ENCODE results near the gene PHTF2. TPM values are rescaled to one million over a fixed set of nuclear protein-coding genes. Genes with fewer than 3 reads are reported as not detected.
A peak's percentile ranks its signal among the peaks of the same experiment; 100 is the strongest.

The PHTF2 gene
- 17.3 and 32.5 TPM in 2 replicates for total RNA-seq (2014; rRNA removed; shearing (Covaris generic))

DNA sequence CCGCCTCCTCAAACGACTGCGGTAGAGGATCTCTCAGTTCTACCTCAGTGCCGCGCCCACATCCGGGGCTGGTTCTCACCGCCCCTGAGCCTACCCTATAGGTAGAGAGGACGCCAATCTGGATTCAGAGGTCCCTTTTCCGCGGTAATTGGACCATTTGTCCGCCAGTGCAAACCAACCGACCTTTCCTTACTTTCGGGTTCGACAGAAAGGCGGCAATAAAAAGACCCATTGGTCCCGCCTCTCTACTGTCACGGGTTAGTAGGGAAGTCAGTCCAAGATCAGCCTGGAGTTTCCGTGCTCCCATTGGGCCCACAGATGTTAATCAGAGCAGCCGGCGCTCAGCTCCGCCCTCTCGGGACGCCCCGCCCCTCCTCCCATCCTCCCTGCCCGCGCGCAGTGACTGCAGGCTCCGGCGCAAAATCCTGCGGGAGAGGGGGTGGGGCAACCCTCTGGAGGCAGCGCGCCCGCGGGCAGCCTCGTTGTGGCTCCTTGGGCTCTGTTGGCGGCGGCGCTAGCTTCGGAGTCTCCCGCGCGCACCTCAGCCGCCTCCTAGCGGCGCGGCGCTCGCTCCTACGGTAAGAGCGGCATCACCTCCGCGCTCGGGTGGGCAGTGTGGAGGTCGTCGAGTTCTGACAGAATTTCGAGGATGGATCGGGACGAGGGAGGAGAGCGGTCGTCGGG, at the start of gene PHTF2, which contains the start of gene TMEM60:
Gene PHTF2, plus strand, starts transcription at position 380 of the 684 bp plus-strand sequence.
Gene TMEM60, minus strand, starts transcription at position 41 of the 684 bp plus-strand sequence. CDS start 4,061 bp downstream, outside the sequence.
- DNase-seq = peak; percentile 94
- H3K27me3 ChIP-seq (ENCODE audit: control insufficient read depth, insufficient read depth, low read length) = no peaks in the 10 kb centered on the region
- no peaks in the 10 kb centered on the region for H3K36me3 ChIP-seq (replicated peaks; ENCODE audit: control insufficient read depth, insufficient read depth, low read length)
- peak within 1 kb of the TSS; percentile 96 for H3K4me3 ChIP-seq (ENCODE audit: insufficient read depth, low read depth, low read length)

- H3K27me3 ChIP-seq (ENCODE audit: control insufficient read depth, insufficient read depth, low read length) = no peaks in the 10 kb centered on the region
- H3K36me3 ChIP-seq (replicated peaks; ENCODE audit: control insufficient read depth, insufficient read depth, low read length) = peaks cover 3% of the 10 kb centered on the region; the same call in 1 of the 2 replicates
- no peak for DNase-seq
- no peak overlapping the region for H3K4me3 ChIP-seq (ENCODE audit: insufficient read depth, low read depth, low read length)
Measured at GRCh38 chr7:77752016-77752415, 46.6 kb upstream of the PHTF2 start.

DNA sequence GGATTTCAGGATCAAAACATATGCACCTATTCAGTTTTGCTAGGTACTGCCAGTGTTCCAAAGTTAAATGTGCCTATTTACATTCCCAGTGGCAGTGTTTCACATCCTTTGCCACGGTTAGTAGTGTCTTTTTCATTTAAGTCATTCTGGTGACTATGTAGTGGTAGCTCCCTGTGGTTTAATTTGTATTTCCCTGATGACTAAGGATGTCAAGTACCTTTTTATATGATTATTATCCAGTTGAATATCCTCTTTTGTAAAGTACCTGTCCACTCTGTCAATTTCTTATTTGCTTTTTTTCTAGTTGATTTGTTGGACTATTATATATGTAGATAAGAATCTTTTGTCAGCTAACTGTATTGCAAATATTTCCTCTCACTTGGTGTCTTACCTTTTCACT, 45.4 kb upstream of the PHTF2 start:
- Histone ChIP-seq H3K27me3 (ENCODE audit: control insufficient read depth, insufficient read depth, low read length) (no peaks in the 10 kb centered on the region), H3K4me3 (ENCODE audit: insufficient read depth, low read depth, low read length) (no peak overlapping the region), H3K36me3 (replicated peaks; ENCODE audit: control insufficient read depth, insufficient read depth, low read length) (peaks cover 3% of the 10 kb centered on the region; the same call in 1 of the 2 replicates)
- DNase-seq = no peak

DNA sequence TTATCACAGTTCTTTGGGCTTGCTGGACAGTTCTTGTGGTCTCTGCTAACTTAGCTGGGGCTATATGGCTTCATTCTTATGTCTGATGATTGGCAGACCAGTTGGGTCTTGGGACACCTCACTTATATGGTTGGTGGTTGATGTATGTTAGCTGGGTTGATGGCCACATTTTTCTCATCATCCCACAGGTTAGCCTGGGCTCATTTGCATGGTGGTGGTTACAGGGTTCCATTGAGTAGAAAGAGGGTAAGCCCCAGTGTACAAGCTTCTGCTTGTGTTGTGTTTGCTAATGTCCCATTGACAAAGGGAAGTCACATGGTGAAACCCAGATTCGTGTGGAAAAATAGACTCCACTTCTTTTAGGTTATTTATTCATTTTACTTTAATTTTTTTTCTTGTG, 41.0 kb upstream of the PHTF2 start:
- Histone ChIP-seq H3K4me3 (ENCODE audit: insufficient read depth, low read depth, low read length) (no peak overlapping the region), H3K27me3 (ENCODE audit: control insufficient read depth, insufficient read depth, low read length) (no peaks in the 10 kb centered on the region), H3K36me3 (replicated peaks; ENCODE audit: control insufficient read depth, insufficient read depth, low read length) (no peaks in the 10 kb centered on the region)
- DNase-seq = no peak

GRCh38 chr7:77759294-77759889, 39.2 kb upstream of the PHTF2 start:
- Histone ChIP-seq H3K27me3 (ENCODE audit: control insufficient read depth, insufficient read depth, low read length) (no peaks in the 10 kb centered on the region), H3K36me3 (replicated peaks; ENCODE audit: control insufficient read depth, insufficient read depth, low read length) (no peaks in the 10 kb centered on the region), H3K4me3 (ENCODE audit: insufficient read depth, low read depth, low read length) (no peak overlapping the region)
- peak; percentile 39 for DNase-seq

GRCh38 chr7:77760809-77761453, 37.6 kb upstream of the PHTF2 start:
- Histone ChIP-seq H3K36me3 (replicated peaks; ENCODE audit: control insufficient read depth, insufficient read depth, low read length) (no peaks in the 10 kb centered on the region), H3K4me3 (ENCODE audit: insufficient read depth, low read depth, low read length) (no peak overlapping the region), H3K27me3 (ENCODE audit: control insufficient read depth, insufficient read depth, low read length) (no peaks in the 10 kb centered on the region)
- no peak for DNase-seq

DNA sequence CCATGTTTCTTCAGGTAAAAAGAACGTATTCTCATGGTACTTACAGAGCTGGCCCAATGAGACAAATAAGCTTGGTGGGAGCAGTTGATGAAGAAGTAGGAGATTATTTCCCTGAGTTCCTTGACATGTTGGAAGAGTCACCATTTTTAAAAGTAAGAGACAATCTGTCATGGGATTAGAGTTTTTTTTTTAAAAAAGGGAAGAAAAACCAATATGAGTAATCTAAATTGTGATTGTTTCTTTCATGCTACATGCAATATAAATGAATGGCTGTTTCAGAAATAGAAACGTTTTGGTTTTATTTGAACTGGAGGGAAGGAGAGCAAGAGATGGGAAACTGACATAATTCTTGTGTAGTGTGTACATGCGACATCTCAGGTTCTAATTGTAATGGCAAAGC, 33.1 kb upstream of the PHTF2 start:
- Histone ChIP-seq H3K27me3 (ENCODE audit: control insufficient read depth, insufficient read depth, low read length) (no peaks in the 10 kb centered on the region), H3K4me3 (ENCODE audit: insufficient read depth, low read depth, low read length) (no peak overlapping the region), H3K36me3 (replicated peaks; ENCODE audit: control insufficient read depth, insufficient read depth, low read length) (no peaks in the 10 kb centered on the region)
- no peak for DNase-seq

DNA sequence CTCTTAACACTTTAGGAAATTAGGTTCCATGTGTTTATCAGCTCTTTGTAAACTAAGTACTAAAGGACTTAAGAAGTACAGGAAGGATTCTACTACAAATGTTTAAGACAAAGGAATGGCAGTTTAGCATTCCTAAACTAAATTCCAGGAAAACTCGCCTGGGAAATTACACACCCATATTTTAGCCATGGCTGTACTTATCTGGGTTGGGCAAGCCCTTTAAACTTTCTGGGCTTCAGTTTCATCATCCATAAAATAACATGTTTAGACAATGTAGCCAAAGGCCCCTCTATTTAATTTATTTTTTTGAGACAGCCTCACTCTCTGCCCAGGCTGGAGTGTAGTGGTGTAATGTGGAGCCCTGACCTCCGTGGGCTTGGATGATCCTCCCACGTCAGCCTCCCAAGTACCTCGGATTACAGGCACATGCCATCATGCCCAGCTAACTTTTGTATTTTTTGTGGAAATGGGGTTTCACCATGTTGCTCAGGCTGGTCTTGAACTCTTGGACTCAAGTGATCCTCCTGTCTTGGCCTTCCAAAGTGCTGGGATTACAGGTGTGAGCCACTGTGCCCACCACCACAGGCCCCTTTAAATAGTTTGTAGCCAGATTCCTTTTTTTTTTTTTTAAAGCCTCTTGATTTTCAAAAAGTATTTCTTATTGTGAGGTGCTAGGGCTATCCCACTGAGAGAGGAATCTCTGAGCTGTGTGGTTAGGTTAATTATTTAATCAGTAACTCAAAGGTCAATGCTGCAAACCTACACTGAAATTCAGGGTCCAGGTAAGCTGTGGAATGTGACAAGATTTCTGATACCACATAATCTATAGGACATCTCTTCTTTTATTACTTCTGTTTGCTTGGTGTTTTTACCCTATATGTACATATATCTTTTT, 32.4 kb upstream of the PHTF2 start:
- Histone ChIP-seq H3K36me3 (replicated peaks; ENCODE audit: control insufficient read depth, insufficient read depth, low read length) (no peaks in the 10 kb centered on the region), H3K27me3 (ENCODE audit: control insufficient read depth, insufficient read depth, low read length) (no peaks in the 10 kb centered on the region), H3K4me3 (ENCODE audit: insufficient read depth, low read depth, low read length) (no peak overlapping the region)
- no peak for DNase-seq

- no peak for DNase-seq
- Histone ChIP-seq H3K36me3 (replicated peaks; ENCODE audit: control insufficient read depth, insufficient read depth, low read length) (no peaks in the 10 kb centered on the region), H3K4me3 (ENCODE audit: insufficient read depth, low read depth, low read length) (no peak overlapping the region), H3K27me3 (ENCODE audit: control insufficient read depth, insufficient read depth, low read length) (no peaks in the 10 kb centered on the region)
Measured at GRCh38 chr7:77766801-77767605, 31.6 kb upstream of the PHTF2 start.

DNA sequence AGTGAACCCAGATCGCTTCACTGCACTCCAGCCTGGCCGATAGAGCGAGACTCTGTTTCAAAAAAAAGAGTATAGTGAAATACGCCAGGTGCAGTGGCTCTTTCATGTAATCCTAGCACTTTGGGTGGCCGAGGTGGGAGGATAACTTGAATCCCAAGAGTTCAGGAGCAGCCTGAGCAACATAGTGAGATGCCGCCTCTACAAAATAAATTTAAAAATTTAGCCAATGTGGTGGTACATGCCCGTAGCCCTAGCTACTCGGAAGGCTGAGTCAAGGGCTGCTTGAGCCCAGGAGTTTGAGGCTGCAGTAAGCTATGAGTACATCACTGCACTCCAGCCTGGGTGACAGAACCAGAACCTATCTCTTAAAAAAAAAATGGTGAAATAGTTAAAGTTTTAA, 28.3 kb upstream of the PHTF2 start:
- Histone ChIP-seq H3K36me3 (replicated peaks; ENCODE audit: control insufficient read depth, insufficient read depth, low read length) (peaks cover 2% of the 10 kb centered on the region; the same call in 1 of the 2 replicates), H3K4me3 (ENCODE audit: insufficient read depth, low read depth, low read length) (no peak overlapping the region), H3K27me3 (ENCODE audit: control insufficient read depth, insufficient read depth, low read length) (no peaks in the 10 kb centered on the region)
- DNase-seq = no peak

- Histone ChIP-seq H3K4me3 (ENCODE audit: insufficient read depth, low read depth, low read length) (no peak overlapping the region), H3K36me3 (replicated peaks; ENCODE audit: control insufficient read depth, insufficient read depth, low read length) (peaks cover 2% of the 10 kb centered on the region; the same call in 1 of the 2 replicates), H3K27me3 (ENCODE audit: control insufficient read depth, insufficient read depth, low read length) (no peaks in the 10 kb centered on the region)
- DNase-seq = no peak
Measured at GRCh38 chr7:77771901-77772300, 26.7 kb upstream of the PHTF2 start.

GRCh38 chr7:77778535-77778934, 20.0 kb upstream of the PHTF2 start:
- Histone ChIP-seq H3K27me3 (ENCODE audit: control insufficient read depth, insufficient read depth, low read length) (no peaks in the 10 kb centered on the region), H3K4me3 (ENCODE audit: insufficient read depth, low read depth, low read length) (no peak overlapping the region), H3K36me3 (replicated peaks; ENCODE audit: control insufficient read depth, insufficient read depth, low read length) (peaks cover 2% of the 10 kb centered on the region; the same call in 1 of the 2 replicates)
- no peak for DNase-seq

- Histone ChIP-seq H3K27me3 (ENCODE audit: control insufficient read depth, insufficient read depth, low read length) (no peaks in the 10 kb centered on the region), H3K36me3 (replicated peaks; ENCODE audit: control insufficient read depth, insufficient read depth, low read length) (peaks cover 2% of the 10 kb centered on the region; the same call in 1 of the 2 replicates), H3K4me3 (ENCODE audit: insufficient read depth, low read depth, low read length) (no peak overlapping the region)
- no peak for DNase-seq
Measured at GRCh38 chr7:77782383-77782782, 16.2 kb upstream of the PHTF2 start.
